ENCODE results near the gene HEXD. TPM values are rescaled to one million over a fixed set of nuclear protein-coding genes. Genes with fewer than 3 reads are reported as not detected.
"Not testable (repeated sequence)": the region's sequence is repeated elsewhere in the genome, so short reads cannot be mapped to it uniquely, and the experiment has no call there.

HEXD gene
- total and polyA plus RNA-seq, 3 experiments from 2014 or later = 10.6 to 30.4 (median 29.6) TPM

DNA sequence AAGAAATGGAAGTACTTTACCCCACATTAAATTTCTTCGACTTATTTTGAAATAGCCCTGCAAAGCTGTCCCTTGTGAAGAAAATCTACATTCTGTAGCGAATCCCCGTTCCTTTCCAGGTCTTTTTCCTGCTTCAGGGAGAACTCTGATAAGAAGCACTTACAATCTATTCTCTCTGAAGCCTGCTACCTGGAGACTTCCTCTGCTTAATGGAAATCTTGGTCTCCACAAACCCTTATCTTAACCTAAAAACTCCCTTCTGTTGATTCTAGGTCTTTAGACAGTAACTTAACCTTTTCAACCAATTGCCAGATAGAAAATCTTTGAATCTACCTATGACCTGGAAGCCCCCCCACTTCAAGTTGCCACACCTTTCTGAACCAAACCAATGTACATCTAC, 34.0 kb downstream of the HEXD start:
- H3K9me3 ChIP-seq (ENCODE audit: low read length) = no peaks in the 10 kb centered on the region
- Mint-ChIP-seq H3K4me1 (peaks cover 32 to 38% (median 36%) of the 10 kb centered on the region in 3 donors), H3K27ac (peak overlapping the region in 5 of 8 donors; percentile 6 to 98 (median 73)), H3K27me3 (no peaks in the 10 kb centered on the region), H3K36me3 (peaks cover 0 to 17% (median 0%) of the 10 kb centered on the region in 3 donors), H3K9me3 (no peaks in the 10 kb centered on the region), H3K4me3 (peak overlapping the region in 5 of 7 donors; percentile 34 to 88 (median 43))
- ChIA-PET CTCF (no interaction called here), POLR2A (interaction anchor here (0.6 to 0.7 kb wide), 2 partner anchors 11 to 597 kb away, joined by 3 to 5 read pairs; no protein-coding TSS in a partner anchor)
- peaks cover 33% of the 10 kb centered on the region for H3K4me1 ChIP-seq (ENCODE audit: insufficient read depth, low read length)
- no peak overlapping the region for H3K4me3 ChIP-seq (ENCODE audit: low read length)
- no peak overlapping the region for H3K27ac ChIP-seq (ENCODE audit: low read depth, low read length)
- H3K36me3 ChIP-seq (ENCODE audit: insufficient read depth, low read length) = no peaks in the 10 kb centered on the region
- no peaks in the 10 kb centered on the region for H3K27me3 ChIP-seq (ENCODE audit: insufficient read depth, low read length, poor library complexity, severe bottlenecking)
- DNase-seq = no peak

DNA sequence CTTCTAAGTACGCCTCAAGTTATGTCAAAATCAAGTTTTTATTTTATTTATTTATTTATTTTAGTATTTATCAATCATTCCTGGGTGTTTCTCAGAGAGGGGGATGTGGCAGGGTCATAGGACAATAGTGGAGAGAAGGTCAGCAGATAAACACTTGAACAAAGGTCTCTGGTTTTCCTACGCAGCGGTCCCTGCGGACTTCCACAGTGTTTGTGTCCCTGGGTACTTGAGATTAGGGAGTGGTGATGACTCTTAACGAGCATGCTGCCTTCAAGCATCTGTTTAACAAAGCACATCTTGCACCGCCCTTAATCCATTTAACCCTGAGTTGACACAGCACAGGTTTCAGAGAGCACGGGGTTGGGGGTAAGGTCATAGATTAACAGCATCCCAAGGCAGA, 35.0 kb downstream of the HEXD start:
- H3K9me3 Mint-ChIP-seq; H3K27me3 ChIP-seq (ENCODE audit: insufficient read depth, low read length, poor library complexity, severe bottlenecking); H3K27ac ChIP-seq (ENCODE audit: low read depth, low read length); H3K9me3 ChIP-seq (ENCODE audit: low read length); DNase-seq; H3K27me3 Mint-ChIP-seq; H3K4me3 ChIP-seq (ENCODE audit: low read length); CTCF ChIA-PET; H3K36me3 ChIP-seq (ENCODE audit: insufficient read depth, low read length): not testable (repeated sequence)
- peaks cover 0 to 12% (median 0%) of the 10 kb centered on the region in 3 donors for H3K36me3 Mint-ChIP-seq
- peaks cover 34% of the 10 kb centered on the region for H3K4me1 ChIP-seq (ENCODE audit: insufficient read depth, low read length)
- peak overlapping the region in 1 of 8 donors; percentile 88 for H3K27ac Mint-ChIP-seq
- peaks cover 36 to 40% (median 39%) of the 10 kb centered on the region in 3 donors for H3K4me1 Mint-ChIP-seq
- POLR2A ChIA-PET = interaction anchor here (0.7 kb wide), 1 partner anchor 289 kb away, joined by 7 read pairs; no protein-coding TSS in a partner anchor
- peak overlapping the region in 1 of 7 donors; percentile 34 for H3K4me3 Mint-ChIP-seq

DNA sequence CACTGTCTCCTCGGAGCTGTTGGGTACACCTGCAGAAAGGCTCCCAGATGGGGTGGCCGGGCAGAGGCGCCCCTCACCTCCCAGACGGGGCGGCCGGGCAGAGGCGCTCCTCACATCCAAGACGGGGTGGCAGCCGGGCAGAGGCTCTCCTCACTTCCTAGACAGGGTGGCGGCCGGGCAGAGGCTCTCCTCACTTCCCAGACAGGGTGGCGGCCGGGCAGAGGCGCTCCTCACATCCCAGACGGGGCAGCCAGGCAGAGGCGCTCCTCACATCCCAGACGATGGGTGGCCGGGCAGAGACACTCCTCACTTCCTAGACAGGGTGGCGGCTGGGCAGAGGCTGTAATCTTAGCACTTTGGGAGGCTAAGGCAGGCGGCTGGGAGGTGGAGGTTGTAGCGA, 35.6 kb downstream of the HEXD start:
- Mint-ChIP-seq H3K4me1 (peaks cover 36 to 39% (median 39%) of the 10 kb centered on the region in 3 donors), H3K36me3 (peaks cover 0 to 12% (median 0%) of the 10 kb centered on the region in 3 donors), H3K27ac (peak overlapping the region in 2 of 8 donors; percentile 58 to 88)
- H3K9me3 ChIP-seq (ENCODE audit: low read length); H3K27me3 Mint-ChIP-seq; H3K4me3 ChIP-seq (ENCODE audit: low read length); H3K27ac ChIP-seq (ENCODE audit: low read depth, low read length); H3K9me3 Mint-ChIP-seq; H3K36me3 ChIP-seq (ENCODE audit: insufficient read depth, low read length); H3K4me3 Mint-ChIP-seq; DNase-seq; POLR2A ChIA-PET; CTCF ChIA-PET; H3K27me3 ChIP-seq (ENCODE audit: insufficient read depth, low read length, poor library complexity, severe bottlenecking): not testable (repeated sequence)
- peaks cover 31% of the 10 kb centered on the region for H3K4me1 ChIP-seq (ENCODE audit: insufficient read depth, low read length)

DNA sequence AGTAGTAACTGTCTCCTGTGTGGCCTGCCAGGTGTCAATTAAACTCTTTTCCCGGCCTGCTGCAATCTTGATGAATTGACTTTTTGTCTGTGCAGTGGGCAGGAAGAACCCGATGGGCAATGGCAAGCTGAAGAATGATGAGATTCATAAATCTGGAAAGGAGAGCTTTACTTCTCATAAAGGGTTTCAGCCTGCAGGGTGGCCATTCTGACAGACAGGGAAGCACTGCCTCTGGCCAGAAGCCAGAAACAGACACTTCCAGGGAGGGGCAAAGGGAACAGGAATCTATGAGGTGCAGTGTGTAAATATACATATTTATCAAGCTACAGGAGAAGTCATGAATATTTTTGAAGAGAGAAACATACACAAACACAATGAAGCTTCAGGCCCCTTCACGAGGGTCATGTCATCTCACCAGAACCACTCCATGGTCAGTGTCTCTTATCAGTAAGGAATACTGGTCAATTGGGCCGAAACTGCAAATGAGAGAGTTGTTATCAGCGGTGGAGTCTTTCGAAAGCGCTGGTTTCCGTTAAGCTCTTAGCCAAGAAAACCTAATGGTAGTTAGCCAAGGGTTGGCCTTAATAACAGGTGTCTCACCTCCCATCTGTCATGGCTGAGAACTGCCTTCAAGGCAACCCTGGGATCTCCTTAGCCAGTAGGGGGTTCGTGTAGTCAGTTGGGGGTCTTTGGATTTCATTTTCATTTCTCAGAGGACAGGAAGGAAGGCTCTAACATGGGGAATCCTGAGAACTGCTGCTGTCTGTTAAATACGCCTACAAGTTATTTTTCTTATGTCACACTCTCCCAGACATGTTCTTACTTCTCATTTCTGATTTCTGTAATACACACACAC, 39.2 kb downstream of the HEXD start:
- Mint-ChIP-seq H3K4me3 (peak overlapping the region; percentile 78 to 97 (median 82)), H3K27me3 (peaks cover 0 to 1% of the 10 kb centered on the region in 2 donors), H3K27ac (peak overlapping the region; percentile 87 to 98 (median 97)), H3K9me3 (no peaks in the 10 kb centered on the region), H3K36me3 (peaks cover 0 to 25% (median 5%) of the 10 kb centered on the region in 3 donors), H3K4me1 (peaks cover 24 to 33% (median 28%) of the 10 kb centered on the region in 3 donors)
- H3K27ac ChIP-seq (ENCODE audit: low read depth, low read length) = peak overlapping the region; percentile 94
- ChIA-PET POLR2A (interaction anchor here (0.5 to 1.8 kb wide), 7 partner anchors 8 to 93 kb away, joined by 3 to 15 read pairs (median 5); partner anchors contain the start of gene FOXK2), CTCF (interaction anchor here (1.3 to 1.6 kb wide), 2 partner anchors 8 to 94 kb away, joined by 3 to 4 read pairs; no protein-coding TSS in a partner anchor)
- peaks cover 18% of the 10 kb centered on the region for H3K4me1 ChIP-seq (ENCODE audit: insufficient read depth, low read length)
- no peak for DNase-seq
- peak overlapping the region; percentile 55 for H3K4me3 ChIP-seq (ENCODE audit: low read length)
- no peaks in the 10 kb centered on the region for H3K9me3 ChIP-seq (ENCODE audit: low read length)
- H3K36me3 ChIP-seq (ENCODE audit: insufficient read depth, low read length) = peaks cover 5% of the 10 kb centered on the region
- H3K27me3 ChIP-seq (ENCODE audit: insufficient read depth, low read length, poor library complexity, severe bottlenecking) = no peaks in the 10 kb centered on the region

DNA sequence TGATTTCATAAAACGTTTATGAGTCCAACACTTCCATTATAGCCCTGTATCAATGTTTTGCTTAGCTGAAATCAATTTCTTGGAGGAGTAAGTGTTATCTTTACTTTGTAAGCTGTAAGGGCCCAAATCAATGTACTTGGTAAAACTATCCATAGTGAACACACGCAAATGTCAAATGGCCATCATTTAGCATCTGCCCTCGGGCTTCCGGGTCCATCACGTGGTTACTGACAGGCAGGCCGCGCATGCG, 39.7 kb downstream of the HEXD start:
- H3K27me3 Mint-ChIP-seq = peaks cover 0 to 1% of the 10 kb centered on the region in 2 donors
- peak overlapping the region; percentile 55 for H3K4me3 ChIP-seq (ENCODE audit: low read length)
- H3K9me3 ChIP-seq (ENCODE audit: low read length) = no peaks in the 10 kb centered on the region
- peaks cover 11% of the 10 kb centered on the region for H3K36me3 ChIP-seq (ENCODE audit: insufficient read depth, low read length)
- DNase-seq = no peak
- H3K4me1 ChIP-seq (ENCODE audit: insufficient read depth, low read length) = peaks cover 18% of the 10 kb centered on the region
- H3K4me3 Mint-ChIP-seq = peak overlapping the region; percentile 78 to 97 (median 82)
- peaks cover 0 to 31% (median 8%) of the 10 kb centered on the region in 3 donors for H3K36me3 Mint-ChIP-seq
- peak overlapping the region; percentile 94 for H3K27ac ChIP-seq (ENCODE audit: low read depth, low read length)
- H3K9me3 Mint-ChIP-seq = no peaks in the 10 kb centered on the region
- POLR2A ChIA-PET = interaction anchor here (0.5 to 1.8 kb wide), 8 partner anchors 8 to 184 kb away, joined by 3 to 15 read pairs (median 4); partner anchors contain the start of genes CSNK1D and FOXK2
- H3K27ac Mint-ChIP-seq = peak overlapping the region; percentile 87 to 98 (median 97)
- H3K27me3 ChIP-seq (ENCODE audit: insufficient read depth, low read length, poor library complexity, severe bottlenecking) = no peaks in the 10 kb centered on the region
- H3K4me1 Mint-ChIP-seq = peaks cover 26 to 38% (median 27%) of the 10 kb centered on the region in 3 donors
- CTCF ChIA-PET = interaction anchor here (1.3 to 1.6 kb wide), 2 partner anchors 8 to 94 kb away, joined by 3 to 4 read pairs; no protein-coding TSS in a partner anchor

DNA sequence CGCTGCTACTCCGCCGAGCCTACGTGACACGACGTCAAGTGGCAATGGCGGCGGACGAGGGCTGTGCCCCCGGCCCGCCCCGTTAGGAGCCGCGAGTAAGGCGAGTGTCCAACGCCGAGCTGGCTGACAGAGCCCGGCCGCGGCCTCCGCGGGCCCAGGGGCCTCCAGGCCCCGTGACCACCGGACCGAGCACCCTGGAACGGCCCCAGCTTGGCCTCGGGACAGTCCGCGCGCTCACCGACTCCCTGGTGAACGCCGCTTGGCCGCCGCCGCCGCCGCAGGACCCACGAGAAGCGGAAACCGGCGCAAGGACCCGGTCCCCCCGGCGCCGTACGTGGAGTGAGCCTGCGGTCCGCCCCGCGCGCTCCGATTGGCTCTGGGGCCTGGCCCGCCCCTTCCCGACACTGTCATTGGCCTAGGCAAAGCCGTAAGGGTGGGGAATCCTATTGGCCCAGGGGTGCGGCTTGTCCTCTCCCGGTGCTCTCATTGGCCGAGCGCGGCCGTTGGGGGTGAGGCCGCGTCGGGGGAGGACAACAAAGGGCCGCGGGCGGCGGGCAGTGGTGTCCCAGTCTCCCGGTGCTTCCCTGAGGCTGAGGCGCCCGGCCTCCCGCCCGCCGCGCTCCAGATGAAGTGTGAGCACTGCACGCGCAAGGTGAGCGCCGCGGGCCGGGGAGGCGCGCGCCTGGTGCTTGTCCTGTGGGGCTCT, 40.2 kb downstream of the HEXD start, which contains the start of gene NARF:
NARF (plus strand) TSS at position 563 of the 706 bp plus-strand sequence; CDS start at position 626, 63 bp downstream.
- H3K9me3 ChIP-seq (ENCODE audit: low read length) = no peaks in the 10 kb centered on the region
- H3K36me3 Mint-ChIP-seq = peaks cover 0 to 36% (median 8%) of the 10 kb centered on the region in 3 donors
- H3K4me1 Mint-ChIP-seq = peaks cover 26 to 38% (median 27%) of the 10 kb centered on the region in 3 donors
- peak within 1 kb of the TSS; percentile 87 to 98 (median 97) for H3K27ac Mint-ChIP-seq
- H3K4me1 ChIP-seq (ENCODE audit: insufficient read depth, low read length) = peaks cover 18% of the 10 kb centered on the region
- H3K27me3 Mint-ChIP-seq = peaks cover 0 to 1% of the 10 kb centered on the region in 2 donors
- POLR2A ChIA-PET = interaction anchor here (0.6 to 1.8 kb wide), 7 partner anchors 9 to 185 kb away, joined by 3 to 15 read pairs (median 5); partner anchors contain the start of genes CSNK1D and FOXK2
- DNase-seq = peak; percentile 93 to 98 (median 96)
- H3K4me3 ChIP-seq (ENCODE audit: low read length) = peak within 1 kb of the TSS; percentile 55
- CTCF ChIA-PET = interaction anchor here (1.3 to 1.6 kb wide), 3 partner anchors 9 to 93 kb away, joined by 3 to 4 read pairs (median 3); no protein-coding TSS in a partner anchor
- peak within 1 kb of the TSS; percentile 82 to 97 (median 89) for H3K4me3 Mint-ChIP-seq
- H3K27ac ChIP-seq (ENCODE audit: low read depth, low read length) = peak within 1 kb of the TSS; percentile 94
- no peaks in the 10 kb centered on the region for H3K27me3 ChIP-seq (ENCODE audit: insufficient read depth, low read length, poor library complexity, severe bottlenecking)
- H3K9me3 Mint-ChIP-seq = no peaks in the 10 kb centered on the region
- H3K36me3 ChIP-seq (ENCODE audit: insufficient read depth, low read length) = peaks cover 13% of the 10 kb centered on the region

DNA sequence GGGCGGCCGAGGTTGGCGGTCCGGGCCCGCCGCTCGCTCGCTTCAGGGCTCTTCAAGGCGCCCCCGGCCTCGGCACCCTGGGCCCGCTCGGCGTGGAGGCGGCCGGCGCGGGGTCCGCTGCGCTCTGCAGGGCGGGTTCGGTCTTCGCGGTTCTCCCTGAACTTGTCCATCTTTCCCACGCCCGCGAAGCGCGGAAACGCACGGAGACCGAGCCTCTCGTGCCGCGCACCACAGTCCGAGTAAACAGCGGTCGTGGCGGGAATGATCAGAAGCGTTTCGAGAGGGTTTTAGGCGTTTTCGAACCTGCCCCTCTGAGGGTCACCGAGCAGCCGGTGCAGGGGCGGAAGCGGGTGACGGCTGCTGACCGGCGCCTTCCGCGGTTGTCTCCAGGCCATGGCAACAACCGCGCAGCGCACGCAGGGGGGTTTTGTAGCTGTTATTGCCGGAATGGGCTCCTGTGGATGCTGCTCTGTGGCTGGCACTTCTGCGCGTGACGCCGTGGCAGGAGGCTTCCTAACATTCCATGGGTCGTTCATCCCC, 40.8 kb downstream of the HEXD start:
- Histone ChIP-seq H3K9me3 (ENCODE audit: low read length) (no peaks in the 10 kb centered on the region), H3K36me3 (ENCODE audit: insufficient read depth, low read length) (peaks cover 18% of the 10 kb centered on the region), H3K27me3 (ENCODE audit: insufficient read depth, low read length, poor library complexity, severe bottlenecking) (no peaks in the 10 kb centered on the region), H3K4me1 (ENCODE audit: insufficient read depth, low read length) (peaks cover 18% of the 10 kb centered on the region), H3K27ac (ENCODE audit: low read depth, low read length) (peak overlapping the region; percentile 94), H3K4me3 (ENCODE audit: low read length) (peak overlapping the region; percentile 55)
- no peaks in the 10 kb centered on the region for H3K9me3 Mint-ChIP-seq
- DNase-seq = peak in 3 of 5 donors; percentile 18 to 33 (median 26)
- peak overlapping the region; percentile 71 to 95 (median 91) for H3K27ac Mint-ChIP-seq
- H3K27me3 Mint-ChIP-seq = peaks cover 0 to 1% of the 10 kb centered on the region in 2 donors
- H3K4me3 Mint-ChIP-seq = peak overlapping the region; percentile 82 to 97 (median 89)
- ChIA-PET POLR2A (interaction anchor here (1.2 to 1.8 kb wide), 5 partner anchors 9 to 60 kb away, joined by 3 to 15 read pairs (median 10); partner anchors contain the start of gene FOXK2), CTCF (interaction anchor here (1.6 kb wide), 1 partner anchor 40 kb away, joined by 3 read pairs; no protein-coding TSS in a partner anchor)
- H3K4me1 Mint-ChIP-seq = peaks cover 29 to 38% (median 31%) of the 10 kb centered on the region in 3 donors
- H3K36me3 Mint-ChIP-seq = peaks cover 0 to 42% (median 8%) of the 10 kb centered on the region in 3 donors

Measured in CD8-positive, alpha-beta memory T cell (primary cell).